ENCODE data around the gene SLC12A8.

SLC12A8 gene

DNA sequence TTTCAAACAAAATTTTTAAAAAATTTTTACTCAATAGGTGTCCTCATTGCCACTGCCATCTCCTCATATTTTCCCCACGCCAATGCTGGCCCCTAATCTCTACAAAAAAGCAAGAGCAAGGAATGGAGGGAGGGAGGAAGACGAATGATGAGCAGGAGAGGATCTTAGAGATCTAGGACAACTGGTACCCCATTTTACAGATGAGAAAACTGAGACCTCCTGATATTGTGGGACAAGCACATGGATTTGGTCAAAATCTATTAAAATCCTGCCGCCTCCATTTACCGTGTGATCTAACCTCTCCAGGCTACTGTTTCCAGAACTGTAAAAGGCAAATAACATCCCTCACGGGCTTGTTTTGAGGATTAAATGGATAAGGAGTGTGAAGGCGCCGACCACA lies 161.3 kb downstream of the SLC12A8 start:
- TF ChIP-seq, protein P1, sequence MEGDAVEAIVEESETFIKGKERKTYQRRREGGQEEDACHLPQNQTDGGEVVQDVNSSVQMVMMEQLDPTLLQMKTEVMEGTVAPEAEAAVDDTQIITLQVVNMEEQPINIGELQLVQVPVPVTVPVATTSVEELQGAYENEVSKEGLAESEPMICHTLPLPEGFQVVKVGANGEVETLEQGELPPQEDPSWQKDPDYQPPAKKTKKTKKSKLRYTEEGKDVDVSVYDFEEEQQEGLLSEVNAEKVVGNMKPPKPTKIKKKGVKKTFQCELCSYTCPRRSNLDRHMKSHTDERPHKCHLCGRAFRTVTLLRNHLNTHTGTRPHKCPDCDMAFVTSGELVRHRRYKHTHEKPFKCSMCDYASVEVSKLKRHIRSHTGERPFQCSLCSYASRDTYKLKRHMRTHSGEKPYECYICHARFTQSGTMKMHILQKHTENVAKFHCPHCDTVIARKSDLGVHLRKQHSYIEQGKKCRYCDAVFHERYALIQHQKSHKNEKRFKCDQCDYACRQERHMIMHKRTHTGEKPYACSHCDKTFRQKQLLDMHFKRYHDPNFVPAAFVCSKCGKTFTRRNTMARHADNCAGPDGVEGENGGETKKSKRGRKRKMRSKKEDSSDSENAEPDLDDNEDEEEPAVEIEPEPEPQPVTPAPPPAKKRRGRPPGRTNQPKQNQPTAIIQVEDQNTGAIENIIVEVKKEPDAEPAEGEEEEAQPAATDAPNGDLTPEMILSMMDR (IDR thresholded peaks at IDR 0.05; ENCODE audit: low read depth, low read length, missing control alignments): no peak
- Histone ChIP-seq H3K36me3 (replicated peaks) (peaks cover 22% of the 10 kb centered on the region), H3K27me3 (replicated peaks) (no peaks in the 10 kb centered on the region), H3K4me3 (ENCODE audit: low read depth, low read length) (no peak overlapping the region), H3K27ac (peak overlapping the region; percentile 98)
- in situ Hi-C loops (cut with HindIII; ENCODE audit: low pct_ligation_motif_present, low sequenced_read_pairs): no loop called here
- DNase-seq: no peak

DNA sequence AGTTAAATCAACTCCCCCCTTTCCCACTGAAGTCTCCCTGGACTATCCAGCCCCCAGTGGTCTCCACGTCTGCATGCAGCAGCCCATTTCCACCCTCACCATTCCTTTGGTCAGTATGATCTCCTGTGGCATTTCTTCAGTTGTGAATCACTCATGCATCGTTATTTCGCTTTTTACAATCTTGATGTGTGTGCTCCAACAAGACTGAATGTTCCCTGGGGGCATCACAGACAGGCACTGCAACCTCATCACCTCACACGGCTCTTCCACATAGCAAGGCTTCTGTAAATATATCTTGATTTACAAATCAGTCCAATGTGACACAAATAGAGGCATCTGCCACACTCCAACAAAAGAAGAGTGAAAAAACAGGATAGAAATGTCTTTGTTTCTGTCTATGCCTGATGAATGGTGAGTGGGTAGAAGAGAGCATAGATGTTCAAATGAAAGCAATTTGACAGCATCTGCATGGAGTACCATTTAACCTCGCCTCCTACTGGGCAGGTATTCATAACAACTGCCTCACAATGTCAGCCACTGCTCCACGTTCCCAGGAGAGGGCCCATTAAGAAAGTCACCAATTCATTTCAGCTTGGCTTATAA lies 162.0 kb downstream of the SLC12A8 start:
- H3K4me3 ChIP-seq (ENCODE audit: low read depth, low read length): no peak overlapping the region
- H3K27me3 ChIP-seq (replicated peaks): no peaks in the 10 kb centered on the region
- peaks cover 22% of the 10 kb centered on the region for H3K36me3 ChIP-seq (replicated peaks)
- in situ Hi-C loops (cut with HindIII; ENCODE audit: low pct_ligation_motif_present, low sequenced_read_pairs): no loop called here
- DNase-seq: no peak
- TF ChIP-seq, protein P1 (IDR thresholded peaks at IDR 0.05; ENCODE audit: low read depth, low read length, missing control alignments): no peak
- H3K27ac ChIP-seq: no peak overlapping the region

DNA sequence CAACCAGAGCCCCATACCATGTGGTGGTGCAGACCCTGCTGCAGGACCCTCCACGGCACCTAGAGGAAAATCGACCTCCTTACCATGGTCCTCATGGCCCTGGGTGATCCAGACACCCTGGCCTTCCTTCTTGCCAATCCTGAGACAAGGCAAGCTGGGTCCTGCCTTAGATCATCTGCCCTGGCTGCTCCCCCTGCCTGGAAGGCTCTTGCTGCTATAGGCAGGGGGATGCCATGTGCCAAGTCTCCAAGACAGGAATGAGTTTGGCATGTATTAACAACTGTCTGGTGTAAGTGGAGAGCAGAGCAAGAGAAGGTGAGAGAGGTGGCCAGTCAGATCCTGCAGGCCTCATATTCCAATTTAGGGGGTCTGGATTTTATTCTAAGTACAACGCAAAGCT lies 164.3 kb downstream of the SLC12A8 start:
- peaks cover 22% of the 10 kb centered on the region for H3K36me3 ChIP-seq (replicated peaks)
- H3K4me3 ChIP-seq (ENCODE audit: low read depth, low read length): no peak overlapping the region
- in situ Hi-C loops (cut with HindIII; ENCODE audit: low pct_ligation_motif_present, low sequenced_read_pairs): no loop called here
- no peak for DNase-seq
- H3K27me3 ChIP-seq (replicated peaks): no peaks in the 10 kb centered on the region
- H3K27ac ChIP-seq: no peak overlapping the region
- TF ChIP-seq, protein P1 (IDR thresholded peaks at IDR 0.05; ENCODE audit: low read depth, low read length, missing control alignments): no peak

DNA sequence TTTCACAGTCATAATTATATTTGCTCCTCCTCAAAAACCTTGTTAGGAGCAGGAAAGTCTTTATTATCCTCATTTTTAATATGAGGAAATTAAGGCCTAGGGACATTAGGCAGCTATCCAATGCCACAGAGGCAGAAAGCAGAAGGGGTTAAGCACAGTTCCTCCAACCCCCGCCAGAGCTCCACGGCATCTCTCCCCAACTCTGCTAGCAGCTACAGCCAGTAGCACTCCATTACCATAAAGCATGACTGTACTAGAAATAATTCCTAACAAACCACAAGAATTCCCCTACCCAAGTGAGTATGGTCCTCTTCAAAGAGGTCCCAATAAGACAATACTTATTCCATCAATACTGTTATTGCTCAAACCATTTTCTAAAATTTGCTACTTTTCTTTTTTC lies 166.6 kb downstream of the SLC12A8 start:
- peaks cover 19% of the 10 kb centered on the region for H3K36me3 ChIP-seq (replicated peaks)
- H3K27ac ChIP-seq: no peak overlapping the region
- no peaks in the 10 kb centered on the region for H3K27me3 ChIP-seq (replicated peaks)
- in situ Hi-C loops (cut with HindIII; ENCODE audit: low pct_ligation_motif_present, low sequenced_read_pairs): no loop called here
- H3K4me3 ChIP-seq (ENCODE audit: low read depth, low read length): no peak overlapping the region
- DNase-seq: peak; percentile 73
- TF ChIP-seq, protein P1 (IDR thresholded peaks at IDR 0.05; ENCODE audit: low read depth, low read length, missing control alignments): peak; percentile 75

DNA sequence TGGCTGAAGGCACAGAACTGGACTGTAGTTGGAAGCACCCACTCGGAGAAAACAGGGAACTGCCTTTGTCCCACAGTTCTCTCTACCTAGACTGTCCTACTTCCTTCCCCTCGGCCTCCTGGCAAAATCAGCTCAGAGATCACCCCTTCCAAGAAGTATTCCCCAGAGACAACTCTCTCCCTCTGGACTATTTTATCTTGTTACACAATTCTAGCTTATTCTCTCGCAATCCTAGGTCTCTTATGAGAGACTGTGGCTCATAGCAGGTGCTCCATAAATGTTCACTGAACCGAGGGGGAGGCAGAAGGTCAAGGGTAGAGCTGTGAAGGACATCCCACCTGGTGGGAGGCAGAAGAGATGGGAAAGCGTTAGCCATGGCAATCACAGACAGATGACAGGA lies 167.4 kb downstream of the SLC12A8 start:
- TF ChIP-seq, protein P1 (IDR thresholded peaks at IDR 0.05; ENCODE audit: low read depth, low read length, missing control alignments): no peak
- H3K36me3 ChIP-seq (replicated peaks): peaks cover 17% of the 10 kb centered on the region
- in situ Hi-C loops (cut with HindIII; ENCODE audit: low pct_ligation_motif_present, low sequenced_read_pairs): no loop called here
- no peak overlapping the region for H3K4me3 ChIP-seq (ENCODE audit: low read depth, low read length)
- H3K27ac ChIP-seq: no peak overlapping the region
- DNase-seq: no peak
- H3K27me3 ChIP-seq (replicated peaks): no peaks in the 10 kb centered on the region

DNA sequence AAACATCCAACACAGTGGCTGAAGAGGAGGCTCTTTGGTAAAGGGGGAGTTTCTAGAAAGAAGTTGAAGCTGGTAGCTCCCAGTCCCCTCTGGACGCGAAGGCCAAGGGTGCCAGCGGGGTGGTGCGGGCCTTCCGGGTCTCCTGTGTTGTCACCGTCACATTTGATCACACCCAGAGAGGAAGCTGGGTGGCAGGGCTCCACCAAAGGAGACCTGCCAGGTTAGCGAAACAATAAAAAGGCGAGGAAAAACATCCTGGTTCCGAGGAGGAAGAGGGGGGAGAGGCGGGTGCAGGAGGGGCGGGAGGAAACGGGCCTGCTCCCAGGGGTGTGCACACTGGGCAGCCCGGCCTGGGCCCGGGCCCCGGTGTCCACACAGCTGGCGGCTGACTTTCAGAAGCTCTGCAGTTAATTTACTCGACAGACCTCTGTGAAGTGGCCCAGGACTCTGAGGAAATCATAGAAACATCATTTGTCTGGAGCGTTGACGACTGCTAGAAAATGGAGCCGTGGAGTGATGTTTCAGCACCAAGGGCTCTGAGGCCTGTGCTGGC lies 168.9 kb downstream of the SLC12A8 start:
- H3K27ac ChIP-seq: no peak overlapping the region
- TF ChIP-seq, protein P1 (IDR thresholded peaks at IDR 0.05; ENCODE audit: low read depth, low read length, missing control alignments): no peak
- H3K27me3 ChIP-seq (replicated peaks): no peaks in the 10 kb centered on the region
- peaks cover 16% of the 10 kb centered on the region for H3K36me3 ChIP-seq (replicated peaks)
- DNase-seq: no peak
- in situ Hi-C loops (cut with HindIII; ENCODE audit: low pct_ligation_motif_present, low sequenced_read_pairs): no loop called here
- no peak overlapping the region for H3K4me3 ChIP-seq (ENCODE audit: low read depth, low read length)
